CD8-positive, alpha-beta memory T cell (primary cell): Measurements from ENCODE around the gene GTF2B. TPM values are rescaled to one million over a fixed set of nuclear protein-coding genes. Genes with fewer than 3 reads are reported as not detected.

Source experiments
- CTCF ChIA-PET: fragments of 350-600 bp; sonication (Branson Sonifier 250); formaldehyde crosslinking; loops from one replicate; lab custom pipeline; 2021; ENCODE audit warnings: antibody characterized with exemption; lab: Charles Lee
- POLR2A ChIA-PET: fragments of 350-600 bp; sonication (Branson Sonifier 250); formaldehyde crosslinking; loops from one replicate; lab custom pipeline; 2021; ENCODE audit warnings: antibody characterized with exemption; lab: Charles Lee
- DNase-seq, 5 donors: peaks; one replicate each; pipeline versions ENCODE4 v3.0.0 to v3.0.0-alpha.2; 2020 to 2022; ENCODE audit warnings: mixed read lengths in 1 of 5
- H3K27ac ChIP-seq: one replicate; pipeline ENCODE4 v1.7.0; 2013; ENCODE audit warnings: low read depth, mild to moderate bottlenecking, low read length, moderate library complexity
- H3K27me3 ChIP-seq: 2 replicates; pipeline ENCODE4 v1.7.0; 2013; ENCODE audit warnings: low read length, mild to moderate bottlenecking; ENCODE audit not compliant: insufficient read depth, poor library complexity, severe bottlenecking
- H3K36me3 ChIP-seq: 2 replicates; pipeline ENCODE4 v1.7.0; 2013; ENCODE audit warnings: mild to moderate bottlenecking, low read length, moderate library complexity; ENCODE audit not compliant: insufficient read depth
- H3K4me1 ChIP-seq: 2 replicates; pipeline ENCODE4 v1.7.0; 2013; ENCODE audit warnings: mild to moderate bottlenecking, low read length, moderate library complexity; ENCODE audit not compliant: insufficient read depth
- H3K4me3 ChIP-seq: 2 replicates; pipeline ENCODE4 v1.7.0; 2013; ENCODE audit warnings: mild to moderate bottlenecking, low read length
- H3K9me3 ChIP-seq: 2 replicates; pipeline ENCODE4 v1.7.0; 2013; ENCODE audit warnings: mild to moderate bottlenecking, low read length
- H3K27ac Mint-ChIP-seq, 8 donors: one replicate each; pipeline ENCODE4 v1.8.0; 2020 to 2021; ENCODE audit warnings: mixed read lengths in 8 of 8, mild to moderate bottlenecking in 6 of 8, inconsistent platforms in 3 of 8, moderate library complexity in 3 of 8
- H3K27me3 Mint-ChIP-seq, 2 donors: one replicate each; pipeline ENCODE4 v1.8.0; 2020 to 2021; ENCODE audit warnings: mixed read lengths in 2 of 2, mild to moderate bottlenecking in 1 of 2, moderate library complexity in 1 of 2
- H3K36me3 Mint-ChIP-seq, 3 donors: one replicate each; pipeline ENCODE4 v1.8.0; 2020 to 2021; ENCODE audit warnings: mixed read lengths in 3 of 3, inconsistent platforms in 1 of 3, mild to moderate bottlenecking in 1 of 3
- H3K4me1 Mint-ChIP-seq, 3 donors: one replicate each; pipeline ENCODE4 v1.8.0; 2020 to 2021; ENCODE audit warnings: mixed read lengths in 3 of 3, inconsistent platforms in 1 of 3, mild to moderate bottlenecking in 1 of 3
- H3K4me3 Mint-ChIP-seq, 7 donors: one replicate each; pipeline ENCODE4 v1.8.0; 2020 to 2021; ENCODE audit warnings: mixed read lengths in 7 of 7, mild to moderate bottlenecking in 6 of 7, moderate library complexity in 4 of 7, inconsistent platforms in 2 of 7
- H3K9me3 Mint-ChIP-seq, 5 donors: one replicate each; pipeline ENCODE4 v1.8.0; 2020 to 2022; ENCODE audit warnings: mixed read lengths in 5 of 5, mild to moderate bottlenecking in 3 of 5, moderate library complexity in 2 of 5, inconsistent platforms in 1 of 5
- polyA plus RNA-seq: library from polyadenylated mRNA; unstranded; fragments of 300-500 nt; fragmentation: Illumina TruSeq; gene quantifications from one replicate; pipeline ENCODE4 v1.2.3, GENCODE V29; 2021
- total RNA-seq, 2 experiments: library from RNA; stranded (reverse); gene quantifications; one replicate each; pipeline ENCODE4 v1.2.3, GENCODE V29; 2021

GTF2B gene
- total and polyA plus RNA-seq, 3 experiments from 2014 or later, result 39.9 to 49.9 (median 40.7) TPM

- H3K27ac ChIP-seq, result no peak overlapping the region
- H3K4me3 ChIP-seq, result no peak overlapping the region
- peaks cover 3% of the 10 kb centered on the region for H3K4me1 ChIP-seq
- Mint-ChIP-seq H3K27me3 (no peaks in the 10 kb centered on the region), H3K4me3 (no peak overlapping the region), H3K4me1 (peaks cover 2 to 6% (median 3%) of the 10 kb centered on the region in 3 donors), H3K27ac (no peak overlapping the region), H3K36me3 (no peaks in the 10 kb centered on the region), H3K9me3 (no peaks in the 10 kb centered on the region)
- ChIA-PET CTCF (no interaction called here), POLR2A (no interaction called here)
- no peaks in the 10 kb centered on the region for H3K9me3 ChIP-seq
- H3K36me3 ChIP-seq, result no peaks in the 10 kb centered on the region
- no peaks in the 10 kb centered on the region for H3K27me3 ChIP-seq
- no peak for DNase-seq
Observed at GRCh38 chr1:88897070-88897730, 5.8 kb upstream of the GTF2B start.

DNA sequence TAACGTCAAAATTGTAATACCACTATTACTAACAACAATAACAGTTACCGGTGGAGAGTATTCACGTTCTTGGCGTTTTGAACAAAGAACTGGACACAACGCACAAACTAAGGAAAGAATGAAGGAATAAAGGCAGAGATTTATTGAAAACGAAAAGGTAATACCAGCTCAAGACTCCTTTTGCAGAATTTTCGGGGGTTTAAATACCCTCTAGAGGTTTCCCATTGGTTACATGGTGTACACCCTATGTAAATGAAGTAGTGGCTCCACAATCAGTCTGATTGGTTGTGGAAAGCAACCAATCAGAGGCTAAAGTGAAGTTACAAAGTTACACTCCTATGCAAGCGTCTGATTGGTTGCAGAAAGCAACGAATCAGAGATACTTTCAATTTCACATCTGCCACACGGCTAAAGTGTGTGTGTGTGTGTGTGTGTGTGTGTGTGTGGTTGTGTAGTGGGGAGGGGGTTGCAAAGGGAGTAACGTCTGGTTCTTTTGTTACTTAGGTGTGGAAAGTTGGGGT is 1.1 kb upstream of the GTF2B start:
- peak in 2 of 5 donors; percentile 10 to 12 for DNase-seq
- H3K4me1 ChIP-seq, result peaks cover 36% of the 10 kb centered on the region
- no peaks in the 10 kb centered on the region for H3K9me3 ChIP-seq
- Mint-ChIP-seq H3K36me3 (peaks cover 0 to 21% (median 0%) of the 10 kb centered on the region in 3 donors), H3K4me1 (peaks cover 41 to 50% (median 46%) of the 10 kb centered on the region in 3 donors), H3K9me3 (no peaks in the 10 kb centered on the region), H3K27ac (peak overlapping the region in 7 of 8 donors; percentile 89 to 99 (median 98)), H3K27me3 (peaks cover 0 to 4% of the 10 kb centered on the region in 2 donors), H3K4me3 (peak overlapping the region; percentile 85 to 99 (median 97))
- H3K36me3 ChIP-seq, result no peaks in the 10 kb centered on the region
- no peaks in the 10 kb centered on the region for H3K27me3 ChIP-seq
- POLR2A ChIA-PET, result interaction anchor here (0.6 kb wide), 1 partner anchor 85 kb away, joined by 3 read pairs; no protein-coding TSS in a partner anchor
- CTCF ChIA-PET, result interaction anchor here (1.5 kb wide), 1 partner anchor 15 kb away, joined by 4 read pairs; no protein-coding TSS in a partner anchor
- peak overlapping the region; percentile 81 for H3K4me3 ChIP-seq
- H3K27ac ChIP-seq, result peak overlapping the region; percentile 93

DNA sequence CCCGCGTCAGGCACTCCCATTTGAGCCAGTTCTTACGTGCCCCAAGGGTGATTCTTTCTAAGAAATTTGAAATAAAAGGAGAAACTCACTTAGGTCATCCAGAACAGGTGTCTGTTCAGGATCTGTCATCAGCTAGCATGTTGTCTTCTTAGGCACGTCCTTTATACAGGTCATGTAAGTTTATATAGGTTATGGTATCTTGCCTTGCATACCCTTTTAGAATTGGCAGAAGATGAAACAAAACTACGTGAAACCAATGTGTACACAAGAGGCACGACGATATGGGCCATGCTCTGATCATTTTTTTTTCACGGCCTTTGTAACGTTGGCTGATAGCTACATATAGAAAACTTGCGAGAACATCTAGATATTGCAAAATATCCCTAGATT is 579 bp upstream of the GTF2B start:
- ChIA-PET POLR2A (interaction anchor here (0.6 to 2.0 kb wide), 3 partner anchors 8 to 208 kb away, joined by 3 to 16 read pairs (median 3); partner anchors contain the start of gene PKN2), CTCF (interaction anchor here (1.5 kb wide), 1 partner anchor 15 kb away, joined by 4 read pairs; no protein-coding TSS in a partner anchor)
- no peaks in the 10 kb centered on the region for H3K9me3 Mint-ChIP-seq
- peaks cover 0 to 25% (median 0%) of the 10 kb centered on the region in 3 donors for H3K36me3 Mint-ChIP-seq
- peak overlapping the region; percentile 93 for H3K27ac ChIP-seq
- H3K4me1 Mint-ChIP-seq, result peaks cover 45 to 55% (median 50%) of the 10 kb centered on the region in 3 donors
- no peaks in the 10 kb centered on the region for H3K27me3 ChIP-seq
- DNase-seq, result no peak
- H3K4me3 ChIP-seq, result peak overlapping the region; percentile 81
- H3K27ac Mint-ChIP-seq, result peak overlapping the region; percentile 89 to 99 (median 98)
- peaks cover 0 to 4% of the 10 kb centered on the region in 2 donors for H3K27me3 Mint-ChIP-seq
- H3K9me3 ChIP-seq, result no peaks in the 10 kb centered on the region
- no peaks in the 10 kb centered on the region for H3K36me3 ChIP-seq
- peaks cover 36% of the 10 kb centered on the region for H3K4me1 ChIP-seq
- H3K4me3 Mint-ChIP-seq, result peak overlapping the region; percentile 94 to 99 (median 98)

DNA sequence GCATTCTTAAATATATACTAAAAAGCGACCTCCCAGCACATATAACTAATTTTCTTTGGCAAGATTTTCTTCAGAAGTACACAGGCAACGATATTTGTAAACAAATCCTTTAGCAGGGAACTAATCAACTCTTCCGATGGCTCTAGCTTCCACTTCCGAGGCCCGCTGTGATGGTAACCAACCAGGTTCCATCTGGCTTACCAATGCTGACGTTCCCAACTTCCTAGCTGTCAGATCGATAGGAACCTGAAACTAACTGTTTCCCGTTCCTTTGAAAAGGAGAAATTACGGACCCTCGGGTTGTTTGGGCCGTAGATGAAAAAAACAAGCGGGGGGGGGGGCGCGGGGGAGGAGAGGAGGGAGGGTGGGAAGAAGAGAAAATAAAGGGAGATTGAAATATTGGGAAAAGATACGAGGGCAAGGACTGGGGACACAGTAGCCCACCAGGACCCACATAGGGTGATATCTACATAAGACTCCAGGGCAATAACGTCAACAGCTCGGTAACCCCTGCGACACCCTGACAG is 513 bp downstream of the GTF2B start:
- Histone ChIP-seq H3K4me3 (peak overlapping the region; percentile 81), H3K4me1 (peaks cover 36% of the 10 kb centered on the region), H3K36me3 (peaks cover 5% of the 10 kb centered on the region), H3K27ac (peak overlapping the region; percentile 93), H3K27me3 (no peaks in the 10 kb centered on the region), H3K9me3 (no peaks in the 10 kb centered on the region)
- Mint-ChIP-seq H3K27ac (peak overlapping the region; percentile 89 to 99 (median 98)), H3K27me3 (peaks cover 0 to 4% of the 10 kb centered on the region in 2 donors), H3K9me3 (no peaks in the 10 kb centered on the region), H3K4me3 (peak overlapping the region; percentile 94 to 99 (median 98)), H3K36me3 (peaks cover 0 to 33% (median 3%) of the 10 kb centered on the region in 3 donors), H3K4me1 (peaks cover 48 to 60% (median 54%) of the 10 kb centered on the region in 3 donors)
- ChIA-PET POLR2A (interaction anchor here (1.0 to 2.0 kb wide), 3 partner anchors 9 to 207 kb away, joined by 3 to 16 read pairs (median 3); partner anchors contain the start of gene PKN2), CTCF (interaction anchor here (1.5 kb wide), 1 partner anchor 14 kb away, joined by 4 read pairs; no protein-coding TSS in a partner anchor)
- peak; percentile 15 to 61 (median 36) for DNase-seq

- ChIA-PET CTCF (no interaction called here), POLR2A (interaction anchor here (0.6 to 2.0 kb wide), 3 partner anchors 8 to 206 kb away, joined by 3 to 16 read pairs (median 9); partner anchors contain the start of gene PKN2)
- Mint-ChIP-seq H3K36me3 (peaks cover 0 to 36% (median 3%) of the 10 kb centered on the region in 3 donors), H3K9me3 (no peaks in the 10 kb centered on the region), H3K4me3 (peak overlapping the region; percentile 94 to 99 (median 98)), H3K4me1 (peaks cover 48 to 60% (median 55%) of the 10 kb centered on the region in 3 donors), H3K27me3 (peaks cover 0 to 4% of the 10 kb centered on the region in 2 donors), H3K27ac (peak overlapping the region; percentile 89 to 99 (median 98))
- Histone ChIP-seq H3K4me1 (peaks cover 36% of the 10 kb centered on the region), H3K4me3 (peak overlapping the region; percentile 81), H3K9me3 (no peaks in the 10 kb centered on the region), H3K27me3 (no peaks in the 10 kb centered on the region), H3K27ac (peak overlapping the region; percentile 93), H3K36me3 (peaks cover 7% of the 10 kb centered on the region)
- no peak for DNase-seq
Observed at GRCh38 chr1:88890131-88890530, 1.2 kb downstream of the GTF2B start.

DNA sequence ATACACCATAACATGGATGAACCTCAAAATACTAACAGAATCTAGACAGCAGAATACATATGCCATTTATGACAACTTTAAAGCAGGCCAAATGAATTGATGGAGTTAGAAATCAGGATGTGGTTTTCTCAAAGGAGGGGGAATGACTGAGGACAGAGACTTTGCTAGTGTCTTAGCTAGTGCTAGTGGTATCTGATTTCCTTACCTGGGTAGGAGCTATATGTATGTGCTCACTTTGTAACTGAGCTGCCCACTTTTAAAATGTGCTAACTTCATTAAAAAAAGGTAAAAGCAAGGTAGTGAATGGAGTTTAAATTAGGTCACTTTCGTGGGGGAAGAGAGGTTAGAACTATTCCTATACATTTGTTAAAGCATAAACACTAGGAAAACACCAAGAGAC is 2.6 kb downstream of the GTF2B start:
- H3K9me3 Mint-ChIP-seq, result no peaks in the 10 kb centered on the region
- POLR2A ChIA-PET, result no interaction called here
- H3K27ac ChIP-seq, result no peak overlapping the region

GRCh38 chr1:88885933-88886332 is 5.4 kb downstream of the GTF2B start:
- Mint-ChIP-seq H3K36me3 (peaks cover 0 to 66% (median 6%) of the 10 kb centered on the region in 3 donors), H3K27me3 (no peaks in the 10 kb centered on the region), H3K27ac (peak overlapping the region in 1 of 8 donors; percentile 32), H3K4me3 (no peak overlapping the region), H3K4me1 (peaks cover 61 to 82% (median 81%) of the 10 kb centered on the region in 3 donors), H3K9me3 (no peaks in the 10 kb centered on the region)
- H3K4me3 ChIP-seq, result no peak overlapping the region
- H3K27ac ChIP-seq, result no peak overlapping the region
- POLR2A ChIA-PET, result no interaction called here
- H3K9me3 ChIP-seq, result no peaks in the 10 kb centered on the region
- peaks cover 31% of the 10 kb centered on the region for H3K36me3 ChIP-seq
- CTCF ChIA-PET, result interaction anchor here (0.8 kb wide), 1 partner anchor 9 kb away, joined by 3 read pairs; no protein-coding TSS in a partner anchor
- no peaks in the 10 kb centered on the region for H3K27me3 ChIP-seq
- no peak for DNase-seq
- peaks cover 41% of the 10 kb centered on the region for H3K4me1 ChIP-seq

More for the DNA sequence above, 2.6 kb downstream of the GTF2B start:
- Mint-ChIP-seq H3K4me3 (peak overlapping the region; percentile 34 to 80 (median 62)), H3K27me3 (peaks cover 0 to 4% of the 10 kb centered on the region in 2 donors), H3K36me3 (peaks cover 0 to 49% (median 3%) of the 10 kb centered on the region in 3 donors), H3K27ac (peak overlapping the region in 7 of 8 donors; percentile 30 to 86 (median 47)), H3K4me1 (peaks cover 50 to 73% (median 67%) of the 10 kb centered on the region in 3 donors)
- H3K4me3 ChIP-seq, result peak overlapping the region; percentile 3
- no peaks in the 10 kb centered on the region for H3K9me3 ChIP-seq
- peak in 2 of 5 donors; percentile 25 to 43 for DNase-seq
- peaks cover 36% of the 10 kb centered on the region for H3K4me1 ChIP-seq
- H3K36me3 ChIP-seq, result peaks cover 18% of the 10 kb centered on the region
- no peaks in the 10 kb centered on the region for H3K27me3 ChIP-seq
- CTCF ChIA-PET, result interaction anchor here (3.1 kb wide), 1 partner anchor 12 kb away, joined by 20 read pairs; no protein-coding TSS in a partner anchor
